ENCODE results near the gene EFNA5. TPM values are rescaled to one million over a fixed set of nuclear protein-coding genes. Genes with fewer than 3 reads are reported as not detected.

The EFNA5 gene
- polyA plus RNA-seq, 1 donor from 2014 or later: 4.2 TPM

DNA sequence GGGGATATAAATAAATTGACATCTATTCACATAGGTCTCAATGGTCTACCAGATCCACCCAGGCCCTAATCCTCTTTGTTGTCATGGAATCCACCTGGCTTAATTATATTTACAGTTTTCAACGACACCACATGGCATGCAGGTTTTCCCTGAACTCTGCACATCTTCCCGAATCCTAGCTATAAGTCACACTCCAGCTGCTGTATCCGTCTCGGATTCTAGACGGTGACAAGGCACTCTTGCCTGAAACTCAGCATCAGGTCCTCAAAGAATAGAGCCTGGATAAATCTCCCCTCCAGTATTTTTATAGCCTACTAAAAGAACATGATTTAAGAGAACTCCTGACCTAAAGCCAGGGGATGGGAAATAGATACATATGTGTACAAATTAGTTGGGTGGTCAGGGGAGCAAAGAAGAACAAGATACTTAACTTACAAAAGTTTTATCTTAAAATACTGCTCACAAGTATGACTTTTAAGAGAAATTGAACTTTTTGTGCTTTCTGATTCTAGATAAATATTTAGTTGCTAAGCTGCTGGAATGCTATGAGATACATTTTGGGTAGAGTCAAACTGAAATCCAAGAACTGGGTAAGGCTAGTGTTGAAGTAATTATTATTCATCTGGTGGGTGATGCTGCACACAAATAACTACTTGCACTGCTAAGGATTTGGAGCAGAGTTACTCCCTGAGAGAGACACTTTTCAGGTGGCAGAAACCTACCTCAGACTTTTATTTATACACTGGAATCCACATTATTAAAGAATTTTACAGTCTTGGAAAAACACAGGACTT is 187.3 kb downstream of the EFNA5 start:
- H3K9me3 ChIP-seq (ENCODE audit: low read length): no peaks in the 10 kb centered on the region
- TF ChIP-seq TAF1 (IDR thresholded peaks at IDR 0.05; ENCODE audit: low read depth) (no peak), EP300 (conservative IDR thresholded peaks at IDR 0.05; ENCODE audit: poor library complexity, severe bottlenecking) (no peak), POLR2AphosphoS5 (IDR thresholded peaks at IDR 0.05) (no peak), RAD21 (conservative IDR thresholded peaks at IDR 0.05) (no peak), SMC3 (conservative IDR thresholded peaks at IDR 0.05; ENCODE audit: poor library complexity) (no peak), EZH2 (IDR thresholded peaks at IDR 0.05; ENCODE audit: borderline replicate concordance, insufficient read depth, low read length, poor library complexity, severe bottlenecking) (no peak), MXI1 (conservative IDR thresholded peaks at IDR 0.05; ENCODE audit: poor library complexity, severe bottlenecking) (no peak)
- TF ChIP-seq, protein P1, sequence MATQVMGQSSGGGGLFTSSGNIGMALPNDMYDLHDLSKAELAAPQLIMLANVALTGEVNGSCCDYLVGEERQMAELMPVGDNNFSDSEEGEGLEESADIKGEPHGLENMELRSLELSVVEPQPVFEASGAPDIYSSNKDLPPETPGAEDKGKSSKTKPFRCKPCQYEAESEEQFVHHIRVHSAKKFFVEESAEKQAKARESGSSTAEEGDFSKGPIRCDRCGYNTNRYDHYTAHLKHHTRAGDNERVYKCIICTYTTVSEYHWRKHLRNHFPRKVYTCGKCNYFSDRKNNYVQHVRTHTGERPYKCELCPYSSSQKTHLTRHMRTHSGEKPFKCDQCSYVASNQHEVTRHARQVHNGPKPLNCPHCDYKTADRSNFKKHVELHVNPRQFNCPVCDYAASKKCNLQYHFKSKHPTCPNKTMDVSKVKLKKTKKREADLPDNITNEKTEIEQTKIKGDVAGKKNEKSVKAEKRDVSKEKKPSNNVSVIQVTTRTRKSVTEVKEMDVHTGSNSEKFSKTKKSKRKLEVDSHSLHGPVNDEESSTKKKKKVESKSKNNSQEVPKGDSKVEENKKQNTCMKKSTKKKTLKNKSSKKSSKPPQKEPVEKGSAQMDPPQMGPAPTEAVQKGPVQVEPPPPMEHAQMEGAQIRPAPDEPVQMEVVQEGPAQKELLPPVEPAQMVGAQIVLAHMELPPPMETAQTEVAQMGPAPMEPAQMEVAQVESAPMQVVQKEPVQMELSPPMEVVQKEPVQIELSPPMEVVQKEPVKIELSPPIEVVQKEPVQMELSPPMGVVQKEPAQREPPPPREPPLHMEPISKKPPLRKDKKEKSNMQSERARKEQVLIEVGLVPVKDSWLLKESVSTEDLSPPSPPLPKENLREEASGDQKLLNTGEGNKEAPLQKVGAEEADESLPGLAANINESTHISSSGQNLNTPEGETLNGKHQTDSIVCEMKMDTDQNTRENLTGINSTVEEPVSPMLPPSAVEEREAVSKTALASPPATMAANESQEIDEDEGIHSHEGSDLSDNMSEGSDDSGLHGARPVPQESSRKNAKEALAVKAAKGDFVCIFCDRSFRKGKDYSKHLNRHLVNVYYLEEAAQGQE (IDR thresholded peaks at IDR 0.05; ENCODE audit: borderline replicate concordance): no peak
- TF ChIP-seq, protein P2, sequence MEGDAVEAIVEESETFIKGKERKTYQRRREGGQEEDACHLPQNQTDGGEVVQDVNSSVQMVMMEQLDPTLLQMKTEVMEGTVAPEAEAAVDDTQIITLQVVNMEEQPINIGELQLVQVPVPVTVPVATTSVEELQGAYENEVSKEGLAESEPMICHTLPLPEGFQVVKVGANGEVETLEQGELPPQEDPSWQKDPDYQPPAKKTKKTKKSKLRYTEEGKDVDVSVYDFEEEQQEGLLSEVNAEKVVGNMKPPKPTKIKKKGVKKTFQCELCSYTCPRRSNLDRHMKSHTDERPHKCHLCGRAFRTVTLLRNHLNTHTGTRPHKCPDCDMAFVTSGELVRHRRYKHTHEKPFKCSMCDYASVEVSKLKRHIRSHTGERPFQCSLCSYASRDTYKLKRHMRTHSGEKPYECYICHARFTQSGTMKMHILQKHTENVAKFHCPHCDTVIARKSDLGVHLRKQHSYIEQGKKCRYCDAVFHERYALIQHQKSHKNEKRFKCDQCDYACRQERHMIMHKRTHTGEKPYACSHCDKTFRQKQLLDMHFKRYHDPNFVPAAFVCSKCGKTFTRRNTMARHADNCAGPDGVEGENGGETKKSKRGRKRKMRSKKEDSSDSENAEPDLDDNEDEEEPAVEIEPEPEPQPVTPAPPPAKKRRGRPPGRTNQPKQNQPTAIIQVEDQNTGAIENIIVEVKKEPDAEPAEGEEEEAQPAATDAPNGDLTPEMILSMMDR (IDR thresholded peaks at IDR 0.05; ENCODE audit: poor library complexity, severe bottlenecking): no peak
- H3K9me2 ChIP-seq (ENCODE audit: insufficient read depth, low read length): no peaks in the 10 kb centered on the region
- no peaks in the 10 kb centered on the region for H4K20me1 ChIP-seq (ENCODE audit: insufficient read depth)
- no peaks in the 10 kb centered on the region for H3F3A ChIP-seq (ENCODE audit: insufficient read depth, low read length, poor library complexity, severe bottlenecking)
- no peak overlapping the region for H3K9ac ChIP-seq (ENCODE audit: low read length)
- no peak overlapping the region for H2AFZ ChIP-seq (ENCODE audit: low read depth, low read length)
- H3K79me2 ChIP-seq (replicated peaks; ENCODE audit: insufficient read depth, low read length): peaks cover 12% of the 10 kb centered on the region
- no peak overlapping the region for H3K4me2 ChIP-seq (ENCODE audit: low read length)
- no peak overlapping the region for H3K27ac ChIP-seq (ENCODE audit: low read length)
- no peaks in the 10 kb centered on the region for H3K36me3 ChIP-seq (ENCODE audit: insufficient read depth, low read length)
- no peak overlapping the region for H3K4me3 ChIP-seq (ENCODE audit: low read length)
- no peaks in the 10 kb centered on the region for H3K27me3 ChIP-seq (ENCODE audit: insufficient read depth, low read depth, low read length)

DNA sequence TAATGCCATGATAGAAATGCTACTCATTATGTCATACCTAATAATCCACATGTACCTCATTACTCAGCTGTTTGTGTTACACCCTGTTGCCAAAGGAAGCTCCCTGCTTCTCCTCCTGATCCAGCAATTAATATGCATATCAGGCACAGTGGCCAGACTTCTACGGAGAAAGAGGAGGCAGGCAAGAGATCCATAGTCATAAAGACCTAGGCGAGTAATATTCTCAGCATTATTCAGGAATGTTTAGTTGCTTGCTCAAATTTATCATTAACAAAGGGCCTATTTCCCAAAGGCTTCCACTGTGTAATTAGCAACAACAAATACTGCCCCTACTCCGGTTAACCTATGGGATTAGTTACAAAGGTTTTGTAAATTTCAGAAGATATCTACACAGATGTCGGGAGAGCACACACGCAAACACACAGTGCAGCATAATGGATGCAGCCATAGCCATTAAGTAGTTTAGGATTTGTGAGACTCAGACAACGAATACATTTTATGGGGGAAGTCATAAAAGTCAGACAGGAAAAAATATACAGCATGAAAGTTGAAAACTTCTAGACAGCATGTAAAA is 192.6 kb downstream of the EFNA5 start:
- Histone ChIP-seq H2AFZ (ENCODE audit: low read depth, low read length) (no peak overlapping the region), H3K9ac (ENCODE audit: low read length) (no peak overlapping the region), H3K9me3 (ENCODE audit: low read length) (no peaks in the 10 kb centered on the region), H3K27ac (ENCODE audit: low read length) (no peak overlapping the region), H4K20me1 (ENCODE audit: insufficient read depth) (no peaks in the 10 kb centered on the region), H3K4me2 (ENCODE audit: low read length) (no peak overlapping the region), H3K79me2 (replicated peaks; ENCODE audit: insufficient read depth, low read length) (peaks cover 20% of the 10 kb centered on the region), H3K9me2 (ENCODE audit: insufficient read depth, low read length) (no peaks in the 10 kb centered on the region), H3F3A (ENCODE audit: insufficient read depth, low read length, poor library complexity, severe bottlenecking) (no peaks in the 10 kb centered on the region), H3K36me3 (ENCODE audit: insufficient read depth, low read length) (no peaks in the 10 kb centered on the region), H3K4me3 (ENCODE audit: low read length) (no peak overlapping the region), H3K27me3 (ENCODE audit: insufficient read depth, low read depth, low read length) (no peaks in the 10 kb centered on the region)
- TF ChIP-seq SMC3 (conservative IDR thresholded peaks at IDR 0.05; ENCODE audit: poor library complexity) (no peak), RAD21 (conservative IDR thresholded peaks at IDR 0.05) (no peak), TAF1 (IDR thresholded peaks at IDR 0.05; ENCODE audit: low read depth) (no peak), EP300 (conservative IDR thresholded peaks at IDR 0.05; ENCODE audit: poor library complexity, severe bottlenecking) (no peak), MXI1 (conservative IDR thresholded peaks at IDR 0.05; ENCODE audit: poor library complexity, severe bottlenecking) (no peak), POLR2AphosphoS5 (IDR thresholded peaks at IDR 0.05) (no peak), EZH2 (IDR thresholded peaks at IDR 0.05; ENCODE audit: borderline replicate concordance, insufficient read depth, low read length, poor library complexity, severe bottlenecking) (no peak)
- TF ChIP-seq, protein P2 (IDR thresholded peaks at IDR 0.05; ENCODE audit: poor library complexity, severe bottlenecking): no peak
- TF ChIP-seq, protein P1 (IDR thresholded peaks at IDR 0.05; ENCODE audit: borderline replicate concordance): no peak

Data from neural cell (in vitro differentiated cells).